ENCODE measurements around the gene SNRK.

The SNRK gene

GRCh38 chr3:43369404-43370292 lies 83.3 kb downstream of the SNRK start:
- in situ Hi-C loops (cut with MboI; ENCODE audit: low sequenced_read_pairs): no loop called here

DNA sequence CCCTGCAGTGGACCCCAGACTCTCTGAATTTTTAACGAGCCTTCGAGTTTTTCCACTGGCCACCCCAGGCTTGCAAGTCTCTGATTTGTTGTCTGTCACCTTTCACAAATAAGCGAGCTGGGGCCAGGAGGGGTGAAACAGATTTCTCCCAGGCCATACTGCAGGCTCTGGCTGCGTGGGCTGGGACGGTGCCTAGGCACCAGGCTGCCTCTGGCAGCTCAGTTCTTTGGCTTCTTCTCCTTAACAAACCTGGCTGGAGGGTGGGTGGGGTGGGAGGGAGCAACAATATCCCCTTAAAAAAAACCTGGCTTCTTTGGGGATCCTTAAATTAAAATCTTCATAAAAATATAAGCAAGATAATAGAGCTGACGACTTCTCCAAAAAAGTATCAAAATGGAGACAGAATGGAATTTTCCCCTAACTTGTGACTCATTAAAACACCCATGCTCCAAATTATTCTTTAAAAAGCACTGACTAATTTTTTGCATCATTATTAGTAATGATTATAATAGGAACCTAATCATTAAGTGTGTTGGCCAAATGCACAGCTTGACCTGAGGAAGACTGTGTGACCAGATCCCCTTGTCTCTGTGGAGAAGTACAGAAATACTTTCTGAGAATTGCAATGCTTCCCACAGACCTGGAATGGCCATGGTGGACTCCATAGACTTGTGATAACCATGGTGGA lies 84.1 kb downstream of the SNRK start:
- in situ Hi-C loops (cut with MboI; ENCODE audit: low sequenced_read_pairs): no loop called here

- in situ Hi-C loops (cut with MboI; ENCODE audit: low sequenced_read_pairs): no loop called here
Measured at GRCh38 chr3:43371494-43371893, 85.2 kb downstream of the SNRK start.

GRCh38 chr3:43372007-43372740 lies 85.8 kb downstream of the SNRK start:
- in situ Hi-C loops (cut with MboI; ENCODE audit: low sequenced_read_pairs): no loop called here

- in situ Hi-C loops (cut with MboI; ENCODE audit: low sequenced_read_pairs): no loop called here
Measured at GRCh38 chr3:43372809-43373559, 86.6 kb downstream of the SNRK start.

DNA sequence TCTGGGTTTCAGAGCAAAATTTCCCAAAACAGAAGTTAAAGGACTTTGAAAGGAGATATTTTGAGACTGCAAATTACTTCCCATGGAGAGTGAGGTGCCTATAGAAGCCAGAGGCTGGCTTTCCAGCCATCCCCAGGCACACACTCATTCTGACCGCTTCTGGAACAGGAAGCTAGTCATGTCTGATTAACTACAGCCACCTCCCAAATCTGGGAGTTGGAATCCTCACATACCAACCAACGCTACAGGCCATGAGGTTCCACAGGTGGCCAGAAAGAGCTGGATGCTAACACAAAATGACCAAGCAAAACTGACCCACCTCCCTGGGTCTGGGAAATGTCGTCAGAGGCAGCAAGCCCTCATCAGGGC lies 87.2 kb downstream of the SNRK start:
- in situ Hi-C loops (cut with MboI; ENCODE audit: low sequenced_read_pairs): no loop called here

DNA sequence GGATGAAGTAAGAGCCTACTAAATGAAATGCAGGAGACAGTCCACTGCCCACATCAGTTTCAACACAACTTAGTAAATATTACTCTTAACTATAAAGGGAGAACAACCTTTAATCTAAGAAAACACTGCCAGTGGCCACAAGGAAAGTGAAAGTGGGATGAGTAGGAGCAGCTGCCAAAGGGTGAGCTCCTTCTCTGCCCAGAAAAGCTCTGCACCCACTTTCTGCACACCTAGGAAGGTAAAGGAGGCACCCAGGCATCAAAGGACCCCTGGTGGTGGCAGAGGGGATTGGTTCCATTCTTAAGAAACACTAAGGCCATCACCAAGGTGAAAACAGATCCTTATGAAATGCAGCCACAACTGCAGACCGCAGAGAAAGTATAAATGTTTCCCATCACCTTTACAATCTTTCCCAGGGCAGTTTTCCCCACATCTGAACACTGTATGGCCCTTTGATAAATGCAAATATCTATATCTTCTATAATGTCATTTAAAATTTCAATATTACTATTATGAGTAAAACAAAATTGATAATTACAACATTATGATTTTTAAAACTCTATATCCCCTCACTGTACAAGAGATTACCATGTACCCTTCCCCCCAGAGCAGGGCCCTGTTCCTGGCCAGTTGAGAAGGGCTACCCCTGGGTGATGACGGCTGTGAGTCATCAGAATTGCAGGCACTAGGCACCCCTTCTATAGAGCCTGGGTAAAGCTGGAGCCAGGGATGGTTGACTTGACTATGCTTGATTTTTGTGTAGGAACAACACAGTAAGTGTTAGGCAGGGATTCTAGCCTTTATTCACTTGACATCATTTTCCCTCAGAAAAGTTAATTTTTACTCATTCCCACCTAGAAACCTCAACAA lies 92.0 kb downstream of the SNRK start:
- in situ Hi-C loops (cut with MboI; ENCODE audit: low sequenced_read_pairs): no loop called here

GRCh38 chr3:43379343-43379742 lies 93.0 kb downstream of the SNRK start:
- in situ Hi-C loops (cut with MboI; ENCODE audit: low sequenced_read_pairs): no loop called here

DNA sequence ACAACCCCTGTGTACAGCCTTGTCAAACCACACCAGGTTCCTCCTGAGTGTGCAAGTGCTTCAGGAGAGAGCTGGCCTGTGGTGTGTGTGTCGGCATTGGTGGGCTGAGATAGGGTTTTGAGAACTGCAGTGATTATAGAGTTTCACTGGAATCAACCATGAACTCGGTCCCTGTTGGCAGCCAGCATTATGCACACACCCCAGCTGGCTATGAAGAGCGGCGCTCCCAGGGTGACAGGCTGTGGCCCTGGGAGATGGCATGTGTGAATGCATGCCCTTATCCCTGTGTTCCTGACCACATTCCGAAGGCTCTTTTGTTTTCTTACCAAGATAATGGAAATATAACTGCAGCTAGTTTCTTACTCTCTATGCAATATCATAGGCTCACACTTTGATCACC lies 101.8 kb downstream of the SNRK start:
- in situ Hi-C loops (cut with MboI; ENCODE audit: low sequenced_read_pairs): no loop called here

- in situ Hi-C loops (cut with MboI; ENCODE audit: low sequenced_read_pairs): no loop called here
Measured at GRCh38 chr3:43388915-43389314, 102.6 kb downstream of the SNRK start.

GRCh38 chr3:43389388-43390254 lies 103.3 kb downstream of the SNRK start:
- in situ Hi-C loops (cut with MboI; ENCODE audit: low sequenced_read_pairs): no loop called here

GRCh38 chr3:43390255-43390588 lies 103.9 kb downstream of the SNRK start:
- in situ Hi-C loops (cut with MboI; ENCODE audit: low sequenced_read_pairs): no loop called here

GRCh38 chr3:43391621-43392020 lies 105.3 kb downstream of the SNRK start:
- in situ Hi-C loops (cut with MboI; ENCODE audit: low sequenced_read_pairs): no loop called here

DNA sequence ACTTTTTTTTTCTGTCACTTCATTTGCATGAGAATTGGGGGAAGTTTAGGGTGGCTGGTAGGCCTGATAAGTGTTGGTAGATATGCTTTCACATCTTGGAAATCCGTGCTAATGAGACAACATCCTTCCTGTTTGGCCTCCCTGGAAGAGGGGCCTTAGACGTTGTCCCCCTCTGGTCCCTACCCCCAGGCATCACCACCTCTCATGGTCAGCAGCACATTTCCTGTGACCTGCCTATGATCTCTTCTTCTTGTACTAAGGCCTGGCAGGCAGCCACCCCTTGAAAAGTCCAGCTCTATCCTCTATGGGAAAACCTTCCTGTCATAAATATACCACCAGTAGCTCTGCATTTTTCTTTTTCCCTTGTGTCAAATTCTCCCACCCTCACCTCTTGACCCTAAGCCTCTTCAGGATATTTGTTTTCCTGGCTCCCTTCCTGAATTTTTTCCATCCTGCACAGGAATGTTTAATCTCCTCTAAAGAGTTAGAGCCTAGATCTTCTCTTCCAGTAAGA lies 107.8 kb downstream of the SNRK start:
- in situ Hi-C loops (cut with MboI; ENCODE audit: low sequenced_read_pairs): no loop called here

- in situ Hi-C loops (cut with MboI; ENCODE audit: low sequenced_read_pairs): no loop called here
Measured at GRCh38 chr3:43399034-43399433, 112.7 kb downstream of the SNRK start.

DNA sequence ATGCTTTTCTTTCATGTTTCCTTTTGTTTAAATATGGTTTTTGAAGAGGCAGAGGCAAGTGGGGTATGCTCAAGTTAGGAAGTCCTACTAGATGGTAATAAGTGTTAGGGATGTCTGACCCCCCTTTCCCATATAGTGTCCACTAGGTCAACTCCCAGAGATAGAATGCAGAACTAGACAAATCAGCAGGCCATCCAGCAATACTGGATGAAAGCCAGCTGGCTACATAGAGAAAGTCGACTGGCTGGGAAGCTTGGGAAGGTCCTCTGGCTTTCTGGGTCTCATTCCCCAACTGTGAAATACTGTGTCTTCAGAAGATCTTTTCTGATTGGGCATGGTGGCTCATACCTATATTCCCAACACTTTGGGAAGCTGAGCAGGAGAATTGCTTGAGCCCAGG lies 113.8 kb downstream of the SNRK start:
- in situ Hi-C loops (cut with MboI; ENCODE audit: low sequenced_read_pairs): no loop called here
